Keratinocyte (primary cell): ENCODE measurements around the gene TPRN. TPM values are rescaled to one million over a fixed set of nuclear protein-coding genes. Genes with fewer than 3 reads are reported as not detected.

Source experiments
- DNase-seq: peaks from one replicate; pipeline ENCODE4 v3.0.0-alpha.2; 2011; ENCODE audit warnings: low read depth, missing footprints, low spot score
- FAIRE-seq: peaks from 2 replicates; lab custom pipeline; 2011; peaks lifted over from hg19 to GRCh38; lab: Jason Lieb, UNC
- H2AFZ ChIP-seq: 2 replicates; pipeline ENCODE4 v1.6.0; 2012; ENCODE audit warnings: low read length, control low read depth, inconsistent platforms; ENCODE audit not compliant: control insufficient read depth
- H3K27ac ChIP-seq: 2 replicates; pipeline ENCODE4 v1.5.1; 2011; ENCODE audit warnings: low read length; ENCODE audit not compliant: control insufficient read depth, insufficient read depth
- H3K27me3 ChIP-seq: 3 replicates; pipeline ENCODE4 v1.6.0; 2011; ENCODE audit warnings: low read length; ENCODE audit not compliant: control insufficient read depth, insufficient read depth; ENCODE audit errors: extremely low read depth
- H3K36me3 ChIP-seq, 2 experiments: 2 replicates in 1 of 2; 3 replicates in 1 of 2; pipeline ENCODE4 v1.5.1; 2011; ENCODE audit warnings: low read length in 2 of 2, mild to moderate bottlenecking in 1 of 2; ENCODE audit not compliant: control insufficient read depth in 2 of 2, insufficient read depth in 2 of 2; ENCODE audit errors: extremely low read depth in 1 of 2
- H3K4me1 ChIP-seq: 3 replicates; pipeline ENCODE4 v1.5.1; 2011; ENCODE audit warnings: low read length; ENCODE audit not compliant: control insufficient read depth, insufficient read depth; ENCODE audit errors: extremely low read depth
- H3K4me2 ChIP-seq: 3 replicates; pipeline ENCODE4 v1.6.0; 2011; ENCODE audit warnings: low read depth, low read length; ENCODE audit not compliant: control insufficient read depth, insufficient read depth; ENCODE audit errors: extremely low read depth
- H3K4me3 ChIP-seq, 3 experiments: fragments of 200-600 bp in 1 of 3; sonication (generic) in 1 of 3; 2 replicates in 2 of 3; 3 replicates in 1 of 3; pipeline ENCODE4 v1.5.1; 2011 to 2016; ENCODE audit warnings: low read length in 3 of 3, mild to moderate bottlenecking in 3 of 3, control low read depth in 2 of 3, inconsistent platforms in 1 of 3, low read depth in 1 of 3, mixed read lengths in 1 of 3, mixed run types in 1 of 3, moderate library complexity in 1 of 3; ENCODE audit not compliant: control insufficient read depth in 2 of 3, insufficient read depth in 2 of 3; ENCODE audit errors: extremely low read depth in 1 of 3
- H3K79me2 ChIP-seq: 2 replicates; pipeline ENCODE4 v1.6.0; 2012; ENCODE audit warnings: low read length; ENCODE audit not compliant: control insufficient read depth, insufficient read depth
- H3K9ac ChIP-seq: 3 replicates; pipeline ENCODE4 v1.6.0; 2011; ENCODE audit warnings: low read length; ENCODE audit not compliant: control insufficient read depth, insufficient read depth; ENCODE audit errors: extremely low read depth
- H3K9me1 ChIP-seq: 3 replicates; pipeline ENCODE4 v1.6.0; 2011; ENCODE audit warnings: low read length; ENCODE audit not compliant: control insufficient read depth, insufficient read depth; ENCODE audit errors: extremely low read depth
- H3K9me3 ChIP-seq: 2 replicates; pipeline ENCODE4 v1.5.1; 2012; ENCODE audit warnings: low read depth, low read length; ENCODE audit not compliant: control insufficient read depth
- H4K20me1 ChIP-seq: 3 replicates; pipeline ENCODE4 v1.6.0; 2011; ENCODE audit warnings: low read length; ENCODE audit not compliant: control insufficient read depth, insufficient read depth; ENCODE audit errors: extremely low read depth
- CTCF ChIP-seq, 3 experiments: IDR thresholded peaks in 1 of 3; conservative IDR thresholded peaks in 1 of 3; optimal IDR thresholded peaks in 1 of 3; 2 replicates in 2 of 3; 3 replicates in 1 of 3; pipeline versions ENCODE3 to v1.5.1; 2011; ENCODE audit warnings: low read length in 3 of 3, mild to moderate bottlenecking in 3 of 3, moderate library complexity in 2 of 3, control low read depth in 1 of 3, inconsistent platforms in 1 of 3; ENCODE audit not compliant: insufficient read depth in 2 of 3; ENCODE audit errors: extremely low read depth in 1 of 3
- EZH2 ChIP-seq: IDR thresholded peaks from one replicate; pipeline ENCODE4 v1.6.1; 2012; ENCODE audit warnings: inconsistent platforms, mild to moderate bottlenecking, low read length, moderate library complexity
- dilution Hi-C: fragments of 300-500 bp; cut with MboI; formaldehyde crosslinking; loops from one replicate; pipeline ENCODE4 v1.7.0; 2020; ENCODE audit warnings: low sequenced_read_pairs; ENCODE audit not compliant: extremely low pct_ligation_motif_present
- polyA plus RNA-seq, 5 experiments: library from polyadenylated mRNA; depleted of rRNA in 3 of 5; stranded (reverse) in 3 of 5; stranded (forward) in 1 of 5; unstranded in 1 of 5; fragments of >200 nt; gene quantifications; 1 replicate in 1 of 5; 2 replicates in 3 of 5; 3 replicates in 1 of 5; pipeline versions ENCODE4 v1.2.1 to v1.2.3, GENCODE V29; 2011 to 2012; ENCODE audit warnings: missing spikeins in 2 of 5, low read depth in 1 of 5, low replicate concordance in 1 of 5

The TPRN gene
- polyA plus RNA-seq, 1 donor (not counting 4 experiments of a cell fraction or from before 2014, with no cell fraction given), result 1.1 TPM

- H3K27me3 ChIP-seq, result peaks cover 3% of the 10 kb centered on the region
- H3K9me1 ChIP-seq, result no peaks in the 10 kb centered on the region
- no peaks in the 10 kb centered on the region for H3K9me3 ChIP-seq
- H3K4me1 ChIP-seq, result peaks cover 23% of the 10 kb centered on the region
- H3K9ac ChIP-seq, result peak within 1 kb of the TSS; percentile 92
- peak within 1 kb of the TSS; percentile 89 for H3K27ac ChIP-seq
- DNase-seq (peak; percentile 57), FAIRE-seq (peak; percentile 34)
- peaks cover 13 to 20% of the 10 kb centered on the region in 2 experiments for H3K36me3 ChIP-seq
- peaks cover 47% of the 10 kb centered on the region for H3K79me2 ChIP-seq
- H3K4me3 ChIP-seq, result peak within 1 kb of the TSS; percentile 88 to 96 (median 90)
- H4K20me1 ChIP-seq, result no peaks in the 10 kb centered on the region
- peak within 1 kb of the TSS; percentile 97 for H3K4me2 ChIP-seq
- TF ChIP-seq CTCF (optimal IDR thresholded peaks at IDR 0.05 in 1 of 3, IDR thresholded peaks at IDR 0.05 in 1 of 3, conservative IDR thresholded peaks at IDR 0.05 in 1 of 3; ENCODE audit: extremely low read depth in 1 of 3, insufficient read depth in 2 of 3, low read length in 3 of 3) (peak in 2 of 3 experiments; percentile 41 to 68), EZH2 (no peak)
- dilution Hi-C loops, result no loop called here
- peak within 1 kb of the TSS; percentile 91 for H2AFZ ChIP-seq
These were observed 11.8 kb downstream of the TPRN start, which contains the start of the genes ANAPC2 and SSNA1 for GRCh38 chr9:137188490-137189296. ANAPC2 (minus strand) TSS chr9:137188560; CDS start chr9:137188532, 28 bp downstream. SSNA1 (plus strand) TSS chr9:137188676; CDS start chr9:137188727, 51 bp downstream.

DNA sequence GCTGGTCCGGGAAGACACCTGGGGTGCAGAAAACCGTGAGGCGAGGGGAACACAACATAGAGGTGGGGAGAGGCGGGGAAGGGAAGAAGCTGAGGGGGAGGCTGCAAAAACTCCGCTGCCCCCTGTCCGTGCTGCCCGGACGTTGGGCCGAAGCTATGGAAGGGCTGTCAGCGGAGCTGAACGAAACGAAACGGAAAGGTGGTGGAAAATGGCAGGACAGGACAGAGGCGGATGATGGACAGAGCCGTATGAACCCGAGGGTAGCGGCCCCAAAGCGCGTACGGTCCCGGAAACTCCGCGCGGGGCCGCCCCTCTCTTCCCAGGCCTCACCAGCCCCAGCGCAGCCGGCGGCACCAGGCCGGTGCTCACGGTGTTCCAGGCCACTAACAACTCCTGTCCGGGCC is 12.5 kb downstream of the TPRN start:
- no peak for TF ChIP-seq EZH2
- no peak for TF ChIP-seq CTCF (optimal IDR thresholded peaks at IDR 0.05 in 1 of 3, IDR thresholded peaks at IDR 0.05 in 1 of 3, conservative IDR thresholded peaks at IDR 0.05 in 1 of 3; ENCODE audit: extremely low read depth in 1 of 3, insufficient read depth in 2 of 3, low read length in 3 of 3)
- peaks cover 47% of the 10 kb centered on the region for H3K79me2 ChIP-seq

More for the DNA sequence above, 12.5 kb downstream of the TPRN start:
- no peak for FAIRE-seq
- DNase-seq, result no peak
- Histone ChIP-seq H3K9me1 (no peaks in the 10 kb centered on the region), H3K36me3 (peaks cover 18 to 24% of the 10 kb centered on the region in 2 experiments), H3K9ac (peak overlapping the region; percentile 92), H4K20me1 (no peaks in the 10 kb centered on the region), H3K27ac (peak overlapping the region; percentile 89), H2AFZ (peak overlapping the region; percentile 91), H3K4me2 (peak overlapping the region; percentile 97), H3K4me1 (peaks cover 23% of the 10 kb centered on the region), H3K4me3 (peak overlapping the region; percentile 88 to 96 (median 90)), H3K9me3 (no peaks in the 10 kb centered on the region), H3K27me3 (no peaks in the 10 kb centered on the region)
- dilution Hi-C loops, result no loop called here
